Measurements from ENCODE around the gene ERAS.

- TF ChIP-seq POLR2A (IDR thresholded peaks at IDR 0.05; ENCODE audit: low read depth, low read length): no peak
- no peak for TF ChIP-seq CTCF (IDR thresholded peaks at IDR 0.05; ENCODE audit: extremely low read depth in 1 of 2, insufficient read depth in 1 of 2, low read depth in 1 of 2, low read length in 2 of 2)
- no peak for TF ChIP-seq POLR2AphosphoS5 (IDR thresholded peaks at IDR 0.05; ENCODE audit: insufficient read depth, low read depth, low read length)
These were observed 39.9 kb upstream of the ERAS start, which contains the start of gene GATA1 for GRCh38 chrX:48786341-48786800.

All from endothelial cell of umbilical vein (primary cell).